ENCODE data around the gene FIP1L1.
"Not testable (repeated sequence)": the region's sequence is repeated elsewhere in the genome, so short reads cannot be mapped to it uniquely, and the experiment has no call there.

The FIP1L1 gene, protein sequence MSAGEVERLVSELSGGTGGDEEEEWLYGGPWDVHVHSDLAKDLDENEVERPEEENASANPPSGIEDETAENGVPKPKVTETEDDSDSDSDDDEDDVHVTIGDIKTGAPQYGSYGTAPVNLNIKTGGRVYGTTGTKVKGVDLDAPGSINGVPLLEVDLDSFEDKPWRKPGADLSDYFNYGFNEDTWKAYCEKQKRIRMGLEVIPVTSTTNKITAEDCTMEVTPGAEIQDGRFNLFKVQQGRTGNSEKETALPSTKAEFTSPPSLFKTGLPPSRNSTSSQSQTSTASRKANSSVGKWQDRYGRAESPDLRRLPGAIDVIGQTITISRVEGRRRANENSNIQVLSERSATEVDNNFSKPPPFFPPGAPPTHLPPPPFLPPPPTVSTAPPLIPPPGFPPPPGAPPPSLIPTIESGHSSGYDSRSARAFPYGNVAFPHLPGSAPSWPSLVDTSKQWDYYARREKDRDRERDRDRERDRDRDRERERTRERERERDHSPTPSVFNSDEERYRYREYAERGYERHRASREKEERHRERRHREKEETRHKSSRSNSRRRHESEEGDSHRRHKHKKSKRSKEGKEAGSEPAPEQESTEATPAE

DNA sequence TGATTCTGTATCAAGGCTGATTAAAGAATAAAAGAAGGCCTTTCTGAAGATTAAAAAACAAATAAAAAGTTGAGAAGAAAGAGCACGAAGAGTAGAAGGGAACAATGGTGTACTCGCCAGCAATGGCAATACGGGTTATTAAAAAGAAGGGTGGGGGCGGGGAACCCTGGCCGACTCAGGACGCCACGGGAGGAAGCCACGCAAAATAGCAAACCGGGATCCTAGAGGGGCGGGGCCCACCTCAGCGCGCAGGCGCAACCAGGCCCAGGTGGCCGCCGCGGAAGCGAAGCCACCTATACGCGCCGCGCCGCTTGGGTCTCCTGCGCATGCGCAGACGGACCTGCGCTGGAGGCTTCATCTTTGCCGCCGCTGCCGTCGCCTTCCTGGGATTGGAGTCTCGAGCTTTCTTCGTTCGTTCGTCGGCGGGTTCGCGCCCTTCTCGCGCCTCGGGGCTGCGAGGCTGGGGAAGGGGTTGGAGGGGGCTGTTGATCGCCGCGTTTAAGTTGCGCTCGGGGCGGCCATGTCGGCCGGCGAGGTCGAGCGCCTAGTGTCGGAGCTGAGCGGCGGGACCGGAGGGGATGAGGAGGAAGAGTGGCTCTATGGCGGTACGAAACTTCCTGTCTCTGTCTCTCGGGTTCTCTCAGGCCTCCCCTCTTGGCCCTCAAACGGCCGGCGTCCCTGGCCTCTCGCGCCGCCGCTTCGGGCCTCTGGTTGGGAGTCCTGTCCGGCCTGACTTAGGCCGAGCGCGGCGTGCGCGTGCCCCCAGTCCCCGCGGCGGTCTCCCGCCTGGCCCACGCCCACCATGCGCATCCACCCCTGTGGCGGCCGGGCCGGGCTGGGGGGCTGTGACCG is at the start of gene FIP1L1:
TSS of gene FIP1L1 (plus strand) at position 323 of the 852 bp plus-strand sequence. CDS start at position 521, 198 bp downstream.
- DNase-seq (ENCODE audit: low spot score): peak; percentile 98

DNA sequence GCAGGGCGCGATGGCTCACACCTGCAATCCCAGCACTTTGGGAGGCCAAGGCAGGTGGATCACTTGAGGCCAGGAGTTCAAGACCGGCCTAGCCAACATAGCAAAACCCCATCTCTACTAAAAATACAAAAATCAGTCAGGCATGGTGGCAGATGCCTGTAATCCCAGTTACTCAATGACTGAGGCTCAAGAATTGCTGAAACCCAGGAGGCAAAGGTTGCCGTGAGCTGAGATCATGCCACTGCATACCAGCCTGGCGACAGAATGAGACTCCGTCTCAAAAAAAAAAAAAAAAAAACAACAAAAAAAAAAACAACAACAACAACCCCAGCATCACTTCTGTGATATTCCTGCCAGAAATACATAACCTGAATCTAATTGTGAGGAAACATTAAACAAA is 42.5 kb upstream of the FIP1L1 start:
- DNase-seq (ENCODE audit: low spot score): not testable (repeated sequence)

DNA sequence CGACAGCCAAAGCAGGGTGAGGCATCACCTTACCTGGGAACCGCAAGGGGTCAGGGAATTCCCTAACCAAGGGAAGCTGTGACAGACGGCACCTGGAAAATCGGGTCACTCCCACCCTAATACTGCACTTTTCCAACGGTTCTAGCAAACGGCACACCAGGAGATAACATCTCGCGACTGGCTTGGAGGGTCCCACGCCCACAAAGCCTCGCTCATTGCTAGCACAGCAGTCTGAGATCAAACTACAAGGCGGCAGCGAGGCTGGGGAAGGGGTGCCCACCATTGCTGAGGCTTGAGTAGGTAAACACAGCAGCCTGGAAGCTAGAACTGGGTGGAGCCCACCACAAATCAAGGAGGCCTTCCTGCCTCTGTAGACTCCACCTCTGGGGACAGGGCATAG is 37.3 kb upstream of the FIP1L1 start:
- DNase-seq (ENCODE audit: low spot score): not testable (repeated sequence)

DNA sequence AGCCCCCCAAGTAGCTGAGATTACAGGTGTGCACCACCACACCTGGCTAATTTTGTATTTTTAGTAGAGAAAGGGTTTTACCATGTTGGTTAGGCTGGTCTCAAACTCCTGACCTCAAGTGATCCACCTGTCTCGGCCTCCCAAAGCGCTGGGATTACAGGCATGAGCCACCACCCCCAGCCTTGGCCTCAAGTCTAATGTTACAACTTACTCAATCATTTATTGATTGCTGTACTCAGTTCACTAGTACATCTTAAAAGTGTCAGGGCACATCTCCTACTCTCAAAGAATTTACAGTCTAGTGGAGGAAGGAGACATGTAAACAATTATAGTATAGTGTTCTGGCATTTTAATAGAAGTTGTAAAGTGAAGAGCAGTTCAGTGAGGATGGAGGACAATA is 31.0 kb upstream of the FIP1L1 start:
- DNase-seq (ENCODE audit: low spot score): not testable (repeated sequence)

DNA sequence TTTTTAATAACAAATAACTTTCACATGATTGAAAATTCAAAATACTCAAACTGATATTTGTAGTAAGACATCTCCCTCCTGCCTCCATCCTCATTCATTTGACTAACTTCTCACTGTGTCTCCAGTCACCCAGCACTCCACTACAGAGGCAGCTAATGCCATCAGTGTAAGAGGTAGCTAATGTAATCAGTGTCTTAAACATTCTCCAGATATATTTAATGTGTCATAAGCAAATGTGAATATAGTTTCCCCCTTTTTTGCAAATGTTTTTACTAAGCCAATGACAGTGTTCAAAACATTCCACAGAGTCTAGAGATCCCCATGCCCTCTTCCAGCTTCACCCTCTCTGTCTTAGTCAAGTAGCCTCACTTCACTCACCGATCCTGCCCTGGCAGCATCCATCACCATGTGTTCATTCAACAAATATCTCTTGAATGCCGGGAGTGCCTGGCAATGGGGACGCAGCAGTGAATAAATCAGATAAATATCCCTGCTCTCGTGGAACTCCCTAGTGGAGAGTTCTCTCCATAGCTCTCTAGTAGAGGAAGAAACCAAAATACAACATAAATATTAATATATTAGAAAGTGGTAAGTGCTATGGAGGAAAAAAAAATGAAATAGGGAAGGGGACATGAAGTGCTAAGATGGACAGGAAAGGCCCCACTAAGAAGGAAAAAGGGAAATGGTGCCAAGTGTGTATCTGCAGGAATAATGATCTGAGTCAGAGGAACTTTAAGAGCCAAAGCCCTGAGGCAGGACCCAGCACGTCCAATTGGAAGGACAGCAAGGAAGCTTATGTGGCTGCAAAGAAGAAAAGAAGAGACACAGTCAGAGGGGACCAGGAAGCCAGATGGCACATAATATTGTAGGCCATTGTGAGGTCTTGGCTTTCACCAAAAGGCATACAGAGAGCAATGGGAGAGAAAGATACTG is 30.3 kb upstream of the FIP1L1 start:
- DNase-seq (ENCODE audit: low spot score): peak; percentile 61

DNA sequence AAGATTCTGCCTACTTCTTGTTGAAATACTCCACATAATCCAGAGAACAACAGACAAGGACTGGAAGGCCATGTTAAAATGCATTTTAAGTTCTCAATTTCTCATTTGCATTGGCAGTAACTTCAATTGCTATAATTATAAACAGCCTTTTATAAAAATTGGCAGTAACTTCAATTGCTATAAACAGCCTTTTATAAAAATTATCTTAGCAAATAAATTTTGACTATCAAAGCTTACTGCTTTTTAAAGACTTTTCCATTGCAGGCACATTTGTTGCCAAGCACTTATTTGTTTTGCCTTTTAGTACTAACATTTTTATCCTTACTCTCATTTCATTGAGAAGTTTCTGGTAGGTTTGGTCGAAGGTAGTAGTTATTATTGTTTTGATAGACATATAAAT is 29.4 kb upstream of the FIP1L1 start:
- DNase-seq (ENCODE audit: low spot score): no peak

DNA sequence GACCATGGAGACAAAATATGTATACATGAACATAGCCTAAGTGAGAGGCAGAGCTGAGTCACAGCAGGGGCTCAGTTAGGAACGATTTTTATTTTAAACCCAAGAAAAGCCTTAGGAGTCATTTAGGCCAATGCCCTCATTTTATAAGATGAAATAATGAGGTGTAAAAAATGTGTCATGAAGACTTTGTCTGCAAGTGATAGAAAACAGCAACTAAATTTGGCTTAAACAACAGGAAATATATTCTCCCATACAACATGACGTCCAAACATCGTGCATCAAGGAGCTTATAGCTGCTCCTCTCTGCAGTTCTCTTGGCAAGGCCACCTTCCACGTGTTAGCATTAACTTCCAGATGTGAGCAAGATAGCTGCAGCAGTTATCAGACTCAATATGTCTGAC is 28.4 kb upstream of the FIP1L1 start:
- DNase-seq (ENCODE audit: low spot score): no peak

DNA sequence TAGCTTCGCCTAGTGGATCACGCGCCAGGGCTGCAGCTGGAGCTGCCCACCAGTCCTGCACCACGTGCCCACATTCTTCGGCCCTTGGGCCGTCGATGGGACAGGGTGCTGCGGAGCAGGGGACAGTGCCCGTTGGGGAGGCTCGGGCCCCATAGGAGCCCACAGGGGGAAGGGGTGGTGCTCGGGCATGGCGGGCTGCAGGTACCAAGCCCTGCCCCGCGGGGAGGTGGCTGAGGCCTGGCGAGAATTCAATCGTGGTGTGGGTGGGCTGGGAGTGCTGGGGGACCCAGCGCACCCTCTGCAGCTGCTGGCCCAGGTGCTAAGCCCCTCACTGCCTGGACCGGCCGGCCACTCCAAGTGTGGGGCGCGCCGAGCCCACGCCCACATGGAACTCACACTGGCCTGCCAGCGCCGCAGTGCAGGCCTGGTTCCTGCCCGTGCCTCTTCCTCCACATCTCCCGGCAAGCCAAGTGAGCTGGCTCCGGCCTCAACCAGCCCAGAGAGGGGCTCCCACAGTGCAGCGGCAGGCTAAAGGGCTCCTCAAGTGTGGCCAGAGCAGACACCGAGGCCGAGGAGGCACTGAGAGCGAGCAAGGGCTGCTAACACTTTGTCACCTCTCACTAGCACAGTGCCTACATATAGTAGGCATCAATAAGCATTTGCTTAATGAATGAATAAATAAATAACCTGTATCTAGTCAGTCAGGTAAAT is 23.3 kb upstream of the FIP1L1 start:
- no peak for DNase-seq (ENCODE audit: low spot score)

DNA sequence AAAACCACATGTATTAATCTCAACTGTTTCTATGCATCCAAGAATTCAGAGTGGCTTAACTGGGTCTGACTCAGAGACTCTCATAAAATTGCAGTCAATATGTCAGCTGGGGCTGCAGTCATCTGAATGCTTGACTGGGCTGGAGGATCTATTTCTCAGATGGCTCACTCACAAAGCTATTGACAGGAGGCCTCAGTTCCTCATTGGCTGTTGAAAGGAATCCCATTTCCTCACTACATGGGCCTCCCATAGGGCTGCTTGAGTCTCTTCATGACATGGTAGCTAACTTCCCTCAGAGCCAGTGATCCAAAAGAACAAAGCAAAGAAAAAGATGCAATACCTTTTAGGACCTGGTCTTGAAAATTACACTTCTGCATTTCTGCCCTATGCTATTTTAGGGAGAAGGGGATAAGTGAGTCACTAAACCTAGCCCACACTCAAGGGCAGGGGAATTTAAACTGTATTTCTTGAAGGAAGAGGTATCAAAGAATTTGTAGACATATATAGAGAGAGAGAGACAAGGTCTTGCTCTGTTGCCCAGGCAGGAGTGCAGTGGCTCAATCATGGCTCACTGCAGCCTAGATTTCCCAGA is 21.4 kb upstream of the FIP1L1 start:
- DNase-seq (ENCODE audit: low spot score): no peak

DNA sequence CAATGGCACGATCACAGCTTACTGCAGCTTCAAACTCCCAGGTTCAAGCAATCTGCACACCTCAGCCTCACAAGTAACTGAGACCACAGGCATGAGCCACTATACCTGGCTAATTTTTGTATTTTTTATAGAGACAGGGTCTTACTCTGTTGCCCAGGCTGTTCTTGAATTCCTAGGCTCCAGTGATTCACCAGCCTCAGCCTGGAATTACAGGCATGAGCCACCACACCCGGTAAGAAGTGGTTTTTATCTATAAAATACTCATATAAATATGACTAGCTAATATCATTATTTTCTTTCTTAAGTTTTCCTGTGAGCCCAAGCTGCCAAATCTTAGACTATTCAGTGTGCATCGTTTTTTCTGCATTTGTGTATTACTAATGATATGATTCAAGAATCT is 16.0 kb upstream of the FIP1L1 start:
- DNase-seq (ENCODE audit: low spot score): no peak

DNA sequence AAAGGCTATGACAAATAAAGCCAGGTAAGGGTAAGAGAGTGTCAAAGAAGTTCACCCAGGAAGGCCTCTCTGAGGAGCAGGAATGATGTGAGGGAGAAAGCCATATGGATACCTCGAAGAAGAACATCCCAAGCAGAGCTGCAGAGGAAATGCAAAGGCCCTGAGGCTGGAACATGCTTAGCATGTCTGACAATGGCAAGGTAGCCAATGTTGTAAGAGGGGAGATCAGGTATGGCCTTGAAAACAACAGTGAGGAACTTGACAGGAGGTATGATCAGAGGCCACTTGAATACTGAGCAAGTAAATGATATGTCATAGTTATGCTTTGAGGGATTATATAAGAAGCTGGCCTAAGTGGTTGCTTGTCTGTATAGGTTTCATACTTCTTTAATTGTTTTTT is 15.3 kb upstream of the FIP1L1 start:
- DNase-seq (ENCODE audit: low spot score): no peak

DNA sequence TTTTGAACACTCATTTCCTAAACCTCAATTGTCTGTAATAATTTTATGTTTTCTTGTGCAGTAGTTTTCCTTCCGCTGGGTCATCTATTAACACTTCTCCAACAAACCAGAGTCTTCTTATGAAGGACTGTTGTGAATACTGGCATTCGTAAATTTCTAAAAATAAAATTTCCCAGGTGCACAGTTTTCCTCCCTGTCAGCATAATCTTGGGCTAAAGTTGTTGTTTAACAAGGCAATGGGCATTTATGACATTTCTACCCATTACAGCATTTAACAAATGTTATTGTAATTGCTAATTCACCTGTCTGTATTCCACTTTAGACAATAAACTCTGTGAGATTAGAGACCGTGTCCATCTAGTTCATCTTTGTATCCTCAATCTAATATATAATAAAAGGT is 12.8 kb upstream of the FIP1L1 start:
- no peak for DNase-seq (ENCODE audit: low spot score)

DNA sequence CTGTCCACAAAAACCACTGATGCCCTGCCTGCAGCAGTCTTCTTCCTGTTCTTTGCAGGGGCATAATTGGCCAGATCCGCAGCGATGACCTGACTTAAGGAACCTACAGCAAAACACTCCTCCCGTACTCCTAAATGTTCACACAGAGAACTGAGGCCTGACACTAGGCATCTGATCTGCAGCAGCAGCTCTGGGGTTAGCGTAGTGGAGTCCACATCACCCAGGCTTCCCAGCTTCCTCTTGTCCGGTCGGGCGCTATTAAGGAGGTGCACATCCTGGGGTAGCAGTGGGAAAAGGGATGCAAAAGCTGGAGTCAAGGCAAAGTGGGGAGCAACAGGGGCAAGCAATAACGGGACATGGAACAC is 12.3 kb upstream of the FIP1L1 start:
- peak; percentile 31 for DNase-seq (ENCODE audit: low spot score)

DNA sequence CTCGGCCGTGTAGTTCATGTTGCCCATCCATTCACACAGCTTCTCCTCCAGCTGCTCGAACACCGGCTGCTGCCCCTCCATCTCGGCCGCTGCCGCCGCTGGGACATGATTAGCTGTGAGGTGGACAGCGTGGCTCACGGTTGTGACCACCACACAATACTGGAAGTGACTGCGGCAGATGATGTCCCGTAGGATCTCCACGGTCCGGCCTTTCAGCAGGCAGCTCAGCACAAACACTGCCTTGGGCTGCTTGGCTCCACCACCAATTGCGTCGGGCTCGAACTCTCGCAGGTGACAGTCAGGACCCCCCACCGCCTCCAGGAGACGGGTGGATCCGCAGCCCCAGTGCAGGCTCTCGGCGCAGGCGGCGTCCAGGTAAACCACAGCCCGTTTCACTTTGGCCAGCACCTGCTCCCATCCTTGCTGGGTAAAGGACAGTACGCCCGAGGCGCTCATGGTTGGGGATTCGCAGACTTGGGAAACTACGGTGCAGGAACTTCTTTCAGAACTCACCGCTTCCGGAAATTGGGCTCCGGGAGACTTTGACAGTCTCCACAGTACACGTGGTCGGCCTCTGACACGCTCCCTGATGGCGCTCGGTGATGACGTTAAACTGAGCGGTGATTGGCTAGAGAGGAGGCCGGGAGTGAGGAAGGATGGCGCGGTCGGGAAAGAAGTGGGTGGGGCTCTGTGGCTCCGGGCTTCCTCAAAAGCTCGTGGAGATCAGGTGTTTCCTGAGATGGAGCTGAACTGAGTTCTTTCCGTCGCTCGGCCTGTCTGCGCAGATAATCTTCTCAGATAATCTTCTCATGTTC is 11.7 kb upstream of the FIP1L1 start, which contains the start of gene SCFD2:
TSS of gene SCFD2 (minus strand) at position 576 of the 815 bp plus-strand sequence.
- peak; percentile 96 for DNase-seq (ENCODE audit: low spot score)

DNA sequence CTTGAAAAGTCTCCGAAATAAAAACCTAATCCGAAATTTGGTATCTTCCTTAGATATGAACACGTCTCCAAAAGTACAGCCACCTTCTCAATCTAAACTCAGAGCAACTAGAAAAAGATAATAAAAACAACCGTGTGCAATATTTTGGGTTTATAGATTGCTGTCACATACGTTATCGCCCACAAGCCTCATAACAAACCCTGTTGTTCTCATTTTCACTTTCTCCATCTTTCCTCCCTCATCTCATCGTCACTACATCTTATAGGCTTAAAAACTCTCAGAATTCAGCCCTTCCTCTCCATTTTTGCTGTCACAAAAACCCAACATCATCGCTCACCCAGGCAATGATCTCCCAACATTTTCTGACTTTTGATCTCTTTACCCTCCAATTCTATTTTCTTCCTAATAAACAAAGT is 11.1 kb upstream of the FIP1L1 start:
- DNase-seq (ENCODE audit: low spot score): no peak

DNA sequence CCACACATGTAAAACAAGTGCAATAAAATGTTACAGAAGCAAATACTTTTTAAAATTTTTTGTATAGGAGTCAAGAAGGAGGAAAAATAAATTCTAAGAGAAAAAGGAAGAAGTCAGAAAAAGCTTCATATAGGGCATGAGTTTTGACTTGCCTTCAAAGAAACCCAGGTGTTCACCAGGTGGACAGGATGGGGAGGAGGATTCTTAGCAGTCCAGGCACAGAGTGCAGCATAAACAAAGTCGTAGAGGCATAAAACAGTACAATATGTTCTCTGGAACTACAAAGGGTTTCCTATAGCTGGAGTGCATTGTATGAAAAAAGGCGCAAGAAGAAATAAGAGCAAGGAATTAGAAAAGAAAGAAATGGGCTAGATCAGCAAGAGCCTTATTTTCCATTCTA is 9.7 kb upstream of the FIP1L1 start:
- no peak for DNase-seq (ENCODE audit: low spot score)

DNA sequence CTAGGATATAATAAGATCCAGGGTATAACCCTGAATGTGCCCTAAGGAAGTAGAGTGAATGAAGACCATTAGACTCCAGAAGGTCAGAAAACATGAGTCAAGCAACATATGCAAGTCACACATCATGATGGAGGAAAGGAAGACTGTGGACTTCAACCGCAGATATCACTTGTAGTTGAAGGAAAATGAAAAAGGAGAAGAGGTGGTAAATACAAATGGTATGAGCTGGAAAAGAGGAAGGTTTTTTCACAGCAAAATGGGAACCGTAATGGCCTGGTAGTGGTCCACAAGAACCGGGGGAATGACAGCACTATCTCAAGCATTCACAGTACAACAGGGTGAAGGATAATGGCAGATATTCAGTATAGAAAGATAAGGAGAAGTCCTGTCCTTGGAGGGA is 6.4 kb upstream of the FIP1L1 start:
- no peak for DNase-seq (ENCODE audit: low spot score)

DNA sequence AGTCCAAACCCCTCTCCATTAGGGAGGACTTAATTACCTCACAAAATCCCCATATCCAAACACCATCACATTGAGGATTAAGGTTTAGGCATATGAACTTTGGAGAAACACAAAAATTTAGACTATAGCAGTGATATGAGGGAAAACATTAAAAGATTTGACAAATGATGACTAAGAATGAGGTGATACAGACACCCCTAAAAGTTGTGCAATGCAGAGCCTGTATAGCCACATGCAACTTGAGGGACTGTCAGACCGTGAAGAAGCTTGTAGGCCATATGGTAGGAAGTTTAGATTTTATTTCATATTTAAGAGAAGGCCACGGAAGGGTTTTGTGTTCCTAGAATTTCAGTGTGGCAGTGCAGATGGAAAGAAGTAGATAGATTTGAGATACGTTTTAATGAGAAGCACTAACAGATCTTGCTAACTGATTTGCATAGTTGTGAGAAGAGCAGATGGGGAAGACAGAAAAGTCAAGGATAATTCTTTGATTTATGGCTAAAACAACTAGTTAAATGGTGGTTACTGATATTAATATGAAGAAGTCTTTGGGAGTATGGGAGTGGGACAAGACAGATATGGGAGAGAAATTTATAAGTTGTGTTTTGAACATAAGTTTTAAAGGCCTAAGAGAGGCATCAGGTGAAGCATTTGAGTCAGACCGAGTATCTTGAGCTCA is 5.5 kb upstream of the FIP1L1 start:
- no peak for DNase-seq (ENCODE audit: low spot score)

DNA sequence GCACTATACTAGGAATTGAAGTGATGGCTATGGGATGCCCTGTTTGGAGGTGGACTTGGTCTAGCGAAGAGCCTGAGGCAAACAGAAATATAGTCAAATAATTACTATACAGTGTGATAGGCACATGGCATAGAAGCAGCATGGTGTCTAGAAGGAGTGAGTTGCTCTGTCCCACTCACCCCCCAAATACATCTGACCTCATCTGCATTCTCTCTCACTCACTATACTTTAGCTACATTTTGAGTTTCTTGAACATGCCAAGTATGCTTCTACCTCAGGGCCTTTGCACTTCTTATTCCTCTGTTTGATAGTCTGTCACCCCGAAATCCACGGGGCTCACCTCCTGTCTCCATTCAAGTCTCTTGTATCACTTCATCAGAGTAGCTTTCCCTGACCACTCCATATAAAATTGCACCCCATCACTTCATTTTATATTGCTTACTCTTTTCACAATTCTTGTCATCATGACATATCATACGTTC is 2.6 kb upstream of the FIP1L1 start:
- DNase-seq (ENCODE audit: low spot score): no peak

All from AG08396 (cell line).